ENCODE measurements around the gene RPL37.
A peak's percentile ranks its signal among the peaks of the same experiment; 100 is the strongest.
"Not testable (repeated sequence)": the region's sequence is repeated elsewhere in the genome, so short reads cannot be mapped to it uniquely, and the experiment has no call there.

RPL37 gene

GRCh38 chr5:40834849-40835787, at the start of gene RPL37:
TSS of gene RPL37 (minus strand) at chr5:40835222. CDS start at chr5:40835185, 37 bp downstream.
- peak; percentile 88 for DNase-seq

GRCh38 chr5:40883051-40883450, 48.0 kb upstream of the RPL37 start:
- not testable (repeated sequence) for DNase-seq

DNA sequence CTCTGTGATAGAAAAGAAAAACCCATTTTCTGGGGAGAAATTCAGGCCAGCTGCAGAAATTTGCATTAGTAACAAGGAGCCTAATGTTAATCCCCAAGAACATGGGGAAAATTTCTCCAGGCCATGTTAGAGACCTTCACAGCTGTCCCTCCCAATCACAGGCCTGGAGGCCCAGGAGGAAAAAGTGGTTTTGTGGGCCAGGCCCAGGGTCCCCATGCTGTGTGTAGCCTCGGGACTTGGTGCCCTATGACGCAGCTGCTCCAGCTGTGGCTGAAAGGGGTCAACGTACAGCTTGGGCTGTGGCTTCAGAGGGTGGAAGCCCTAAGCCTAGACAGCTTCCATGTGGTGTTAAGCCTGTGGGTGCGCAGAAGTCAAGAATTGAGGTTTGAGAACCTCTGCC, 47.3 kb upstream of the RPL37 start:
- no peak for DNase-seq

DNA sequence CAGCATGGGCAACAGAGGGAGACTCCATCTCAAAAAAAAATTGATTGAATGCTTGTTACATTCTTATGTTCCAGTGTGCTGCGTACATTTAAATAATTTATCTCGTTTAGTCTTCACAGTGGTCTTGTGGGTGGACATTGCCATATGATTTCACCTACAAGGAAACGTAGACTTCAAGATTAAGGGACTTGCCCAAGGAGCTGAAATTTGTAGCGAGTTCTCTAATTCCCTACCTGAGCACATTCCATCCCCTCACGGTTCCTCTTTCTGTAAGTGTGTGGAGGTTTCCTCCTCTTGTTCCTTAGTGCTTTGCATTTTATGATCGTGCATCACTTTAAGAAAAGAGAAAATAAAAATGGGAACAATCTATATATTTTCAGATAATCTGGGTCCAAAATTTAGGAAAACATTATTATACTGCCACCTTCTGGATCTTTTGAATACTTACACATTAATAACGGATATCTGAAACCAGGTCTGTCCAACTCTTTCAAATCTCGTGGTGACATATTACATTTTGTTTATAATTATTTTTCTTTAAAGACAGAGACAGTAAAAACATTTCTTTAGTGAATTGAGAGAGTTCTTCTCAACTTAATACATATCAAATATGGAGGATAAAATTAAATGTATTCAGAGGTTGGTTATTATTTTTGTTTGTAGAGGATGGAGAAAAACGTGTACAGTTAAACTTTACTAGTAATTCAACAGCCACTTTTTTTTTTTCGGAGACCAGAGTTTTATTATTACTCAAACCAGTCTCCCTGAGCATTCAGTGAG, 44.3 kb upstream of the RPL37 start:
- no peak for DNase-seq

DNA sequence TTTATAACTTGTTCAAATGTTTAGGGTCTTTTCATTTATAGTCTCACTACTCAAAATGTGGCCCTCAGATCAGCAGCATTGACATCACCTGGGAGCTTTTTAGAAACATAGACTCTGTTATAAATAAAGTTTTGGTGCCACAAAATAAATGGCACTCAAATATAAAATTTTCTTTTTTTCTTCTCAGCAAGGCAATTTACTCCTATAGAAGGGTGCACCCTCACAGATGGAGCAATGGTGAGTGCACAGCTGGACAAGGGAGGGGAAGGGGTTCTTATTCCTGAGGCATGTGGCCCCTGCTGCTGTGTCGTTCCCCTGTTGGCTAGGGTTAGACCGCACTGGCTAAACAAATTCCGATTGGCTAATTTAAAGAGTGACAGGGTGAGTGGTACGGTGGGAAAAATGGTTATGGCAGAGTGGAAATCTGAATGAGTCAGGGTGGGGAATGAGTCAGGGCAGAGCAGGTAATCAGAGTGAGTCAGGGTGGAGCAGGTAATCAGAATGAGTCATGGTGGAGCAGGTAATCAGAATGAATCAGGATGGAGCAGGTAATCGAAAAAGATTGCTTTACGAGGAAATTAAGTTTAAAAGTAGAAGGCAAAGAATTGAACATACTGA, 42.5 kb upstream of the RPL37 start:
- DNase-seq: no peak

DNA sequence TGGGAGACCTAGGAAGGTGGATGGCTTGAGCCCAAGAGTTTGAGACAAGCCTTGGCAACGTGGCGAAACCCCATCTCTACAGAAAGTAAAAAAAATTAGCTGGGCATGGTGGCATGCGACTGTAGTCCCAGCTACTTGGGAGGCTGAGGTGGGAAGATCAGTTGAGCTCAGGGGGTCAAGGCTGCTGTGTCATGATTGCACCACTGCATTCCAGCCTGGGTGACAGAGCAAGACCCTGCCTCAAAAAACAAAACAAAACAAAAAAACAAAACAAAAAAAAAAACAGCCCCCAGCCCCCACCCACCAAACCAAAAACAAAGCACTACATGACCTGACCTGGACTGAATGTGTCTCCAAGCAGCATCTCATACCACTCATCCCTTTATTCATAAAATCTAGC, 40.9 kb upstream of the RPL37 start:
- no peak for DNase-seq

- no peak for DNase-seq
These were observed 38.4 kb upstream of the RPL37 start for GRCh38 chr5:40873286-40873880.

GRCh38 chr5:40872253-40872652, 37.2 kb upstream of the RPL37 start:
- not testable (repeated sequence) for DNase-seq

DNA sequence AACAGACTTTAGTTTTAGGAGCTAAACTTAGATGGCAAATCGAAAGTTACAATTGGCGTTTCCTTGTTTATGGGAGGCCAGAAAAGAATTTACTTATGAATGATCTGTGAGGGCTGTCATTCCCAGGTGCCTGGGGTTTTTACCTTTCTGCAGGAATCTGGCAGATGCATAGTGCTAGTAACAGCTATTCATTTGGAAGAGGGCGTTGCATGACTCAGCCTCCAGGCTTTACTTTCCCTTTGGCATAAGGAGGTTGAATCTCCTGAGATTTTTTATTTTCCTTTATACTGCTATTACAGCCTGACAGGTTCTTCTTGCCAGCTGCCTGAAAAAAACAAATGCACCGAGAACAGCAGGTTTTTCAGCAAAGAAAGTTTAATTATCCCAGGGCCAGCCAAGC, 36.2 kb upstream of the RPL37 start:
- no peak for DNase-seq

DNA sequence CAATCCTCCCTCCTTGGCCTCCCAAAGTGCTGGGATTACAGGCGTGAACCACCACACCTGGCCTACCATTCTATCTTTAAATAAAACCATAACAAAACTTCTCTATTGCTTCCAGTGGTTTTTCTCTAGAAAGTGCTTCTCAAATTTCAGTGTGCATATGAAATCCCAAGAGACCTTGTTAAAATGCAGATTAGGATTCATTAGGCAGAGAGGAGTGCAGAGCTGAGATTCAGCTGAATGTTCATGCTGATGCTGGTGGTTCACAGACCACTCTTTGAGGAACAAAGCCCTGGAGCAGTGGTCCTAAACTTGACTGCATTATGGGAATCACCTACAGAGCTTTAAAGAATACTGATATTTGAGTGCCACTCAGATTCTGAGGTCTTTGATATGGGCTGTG, 34.4 kb upstream of the RPL37 start:
- DNase-seq: no peak

DNA sequence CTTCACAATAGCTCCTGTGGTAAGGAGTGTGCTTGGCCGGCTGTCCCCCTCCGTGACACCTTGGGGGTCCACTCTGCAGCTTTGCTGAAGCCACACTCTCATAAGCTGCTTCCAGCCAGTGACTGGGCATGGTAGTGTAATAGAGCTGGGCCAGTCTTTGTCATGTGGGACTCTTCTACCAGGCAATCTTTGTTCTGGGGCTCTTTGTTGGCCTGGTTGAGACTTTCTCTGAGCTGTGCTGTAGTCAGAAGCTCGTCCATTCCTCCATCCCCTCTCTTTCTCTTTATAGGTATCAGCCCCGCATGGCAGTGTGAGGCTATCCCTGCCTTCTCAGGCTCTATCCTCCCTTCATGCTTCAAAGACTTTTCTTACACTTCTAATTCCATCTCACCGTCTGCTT, 31.8 kb upstream of the RPL37 start:
- DNase-seq: no peak

DNA sequence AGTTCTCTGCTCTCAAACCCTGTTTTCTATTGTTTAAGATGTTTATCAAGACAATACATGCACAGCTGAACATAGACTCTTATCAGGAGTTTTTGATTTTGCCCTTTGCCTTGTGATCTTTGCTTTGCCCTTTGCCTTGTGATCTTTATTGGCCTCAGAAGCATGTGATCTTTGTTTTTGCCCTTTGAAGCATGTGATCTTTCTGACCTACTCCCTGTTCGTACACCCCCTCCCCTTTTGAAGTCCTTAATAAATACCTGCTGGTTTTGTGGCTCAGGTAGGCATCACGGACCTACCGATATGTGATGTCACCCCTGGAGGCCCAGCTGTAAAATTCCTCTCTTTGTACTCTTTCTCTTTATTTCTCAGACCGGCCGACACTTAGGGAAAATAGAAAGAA, 30.0 kb upstream of the RPL37 start:
- not testable (repeated sequence) for DNase-seq

DNA sequence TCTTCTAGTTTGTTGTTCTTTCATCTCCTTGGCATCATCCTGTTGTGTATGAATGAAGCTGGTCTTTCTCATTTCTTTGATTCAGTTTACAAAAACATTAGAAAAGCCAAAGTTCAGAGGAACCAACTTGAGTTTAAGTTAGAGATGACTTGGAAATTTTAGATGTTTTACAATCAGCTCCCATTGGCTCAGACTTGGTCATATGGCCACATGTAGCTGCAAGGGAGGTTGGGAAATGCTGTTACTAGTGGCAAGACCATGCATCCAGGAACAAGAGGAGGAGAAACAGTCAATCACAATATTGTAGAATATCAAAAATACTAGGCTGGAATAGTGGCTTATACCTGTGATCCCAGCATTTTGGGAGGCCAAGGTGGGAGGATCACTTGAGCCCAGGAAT, 25.7 kb upstream of the RPL37 start:
- no peak for DNase-seq

DNA sequence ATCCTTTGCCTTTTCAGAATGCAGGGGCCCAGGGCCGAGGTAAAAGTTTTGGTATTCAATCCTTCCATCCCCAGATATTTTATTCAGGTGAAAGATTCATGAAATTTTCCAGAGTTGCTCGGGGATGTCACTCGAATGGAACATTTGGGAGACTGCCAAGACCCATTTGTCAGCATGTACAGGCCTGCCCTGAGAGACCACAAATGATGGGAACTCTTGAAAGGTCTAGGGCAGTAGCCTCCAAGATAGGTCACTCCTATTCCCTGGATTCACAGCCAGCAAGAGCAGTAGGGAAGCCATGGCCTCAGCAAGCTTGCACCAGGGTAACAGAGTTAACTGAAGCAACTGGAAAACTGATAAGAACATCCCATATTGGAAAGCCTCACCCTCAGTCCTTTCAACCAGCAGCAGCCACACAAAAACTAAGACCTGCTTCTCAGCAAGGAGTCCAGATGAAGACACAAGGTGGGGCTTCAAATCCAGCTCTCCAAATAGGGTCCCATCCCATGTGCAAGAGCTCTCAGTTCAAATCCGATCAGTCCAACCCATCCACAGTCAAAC, 18.7 kb upstream of the RPL37 start:
- DNase-seq: no peak

- no peak for DNase-seq
These were observed 12.5 kb upstream of the RPL37 start for GRCh38 chr5:40847525-40847924.

DNA sequence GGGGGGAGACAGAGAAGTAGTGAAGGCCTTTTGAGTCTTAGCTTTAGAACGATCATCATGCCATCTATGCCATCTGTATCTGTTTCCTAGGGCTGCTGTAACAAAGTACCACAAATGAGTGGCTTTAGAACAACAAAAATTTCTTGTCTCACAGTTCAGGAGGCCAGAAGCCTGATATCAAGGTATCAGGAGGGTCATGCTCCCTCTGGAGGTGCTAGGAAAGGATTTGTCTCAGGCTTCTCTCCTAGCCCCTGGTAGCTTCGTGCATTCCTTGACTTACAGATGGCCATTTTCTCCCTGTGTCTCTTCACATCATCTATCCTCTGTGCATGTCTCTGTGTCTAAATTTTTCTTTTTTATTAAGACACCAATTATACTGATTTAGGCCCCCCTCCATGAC, 11.3 kb upstream of the RPL37 start:
- DNase-seq: no peak

GRCh38 chr5:40844565-40844964, 9.5 kb upstream of the RPL37 start:
- DNase-seq: no peak

GRCh38 chr5:40842351-40842750, 7.3 kb upstream of the RPL37 start:
- no peak for DNase-seq

- no peak for DNase-seq
These were observed 6.2 kb upstream of the RPL37 start, which contains the start of gene CARD6 for GRCh38 chr5:40841068-40841805. TSS of gene CARD6 (plus strand) at chr5:40841367. CDS start at chr5:40841383, 16 bp downstream.

DNA sequence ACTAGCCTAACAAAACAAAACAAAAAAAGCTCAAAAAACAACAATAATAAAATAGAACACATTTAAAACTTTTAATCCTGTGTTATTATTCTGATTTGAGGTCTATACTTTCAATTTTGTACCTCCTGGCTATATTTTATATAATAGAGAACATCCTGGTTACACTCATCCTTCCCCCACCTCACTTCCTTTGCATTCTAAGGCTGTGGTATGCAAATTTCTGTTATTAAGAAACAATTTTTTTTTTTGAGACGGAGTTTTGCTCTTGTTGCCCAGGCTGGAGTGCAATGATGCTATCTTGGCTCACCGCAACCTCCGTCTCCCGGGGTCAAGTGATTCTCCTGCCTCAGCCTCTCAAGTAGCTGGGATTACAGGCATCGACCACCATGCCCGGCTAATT, 3.1 kb upstream of the RPL37 start:
- DNase-seq: no peak

DNA sequence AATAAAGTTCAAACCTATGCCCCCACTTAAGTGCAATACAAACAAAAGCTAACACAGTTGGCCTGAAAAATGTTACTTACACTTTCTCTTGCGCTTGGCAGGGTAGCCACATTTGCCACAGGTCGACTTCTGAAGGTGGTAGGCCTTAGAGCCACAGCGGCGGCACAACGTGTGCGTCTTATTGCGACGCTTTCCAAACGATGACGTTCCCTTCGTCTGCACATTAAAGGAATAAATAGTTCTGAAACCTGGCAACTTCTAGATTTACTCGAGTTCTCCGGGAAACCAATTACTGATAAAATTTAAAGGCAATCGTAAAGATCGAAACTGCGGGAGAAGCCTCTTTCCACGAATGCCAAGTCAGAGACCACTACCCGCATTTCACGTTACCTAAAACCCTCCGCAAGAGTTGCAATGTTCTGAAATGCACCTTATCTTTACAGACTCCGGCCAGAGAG, 602 bp downstream of the RPL37 start:
- DNase-seq: peak; percentile 43

DNA sequence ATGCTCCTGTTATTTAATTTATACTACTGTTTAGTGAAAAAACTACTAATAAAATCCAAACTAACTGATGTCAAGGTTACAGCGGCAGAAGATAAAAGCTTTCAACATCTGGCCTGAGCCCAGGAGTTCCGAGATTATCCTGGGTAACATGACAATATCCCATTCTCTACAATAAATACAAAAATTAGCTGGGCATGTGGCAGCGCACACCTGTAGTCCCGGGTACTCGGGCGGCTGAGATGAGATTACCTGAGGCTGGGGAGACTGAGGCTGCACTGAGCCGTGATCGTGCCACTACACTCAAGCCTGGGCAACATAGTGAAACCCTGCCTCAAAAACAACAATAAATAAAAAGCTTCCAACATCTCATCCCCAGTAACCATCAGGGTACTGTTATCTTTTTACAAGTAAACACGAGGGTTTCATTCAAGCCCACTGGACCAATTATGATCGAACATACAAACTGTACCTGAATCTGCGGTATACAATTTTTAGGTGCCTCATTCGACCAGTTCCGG, 1.3 kb downstream of the RPL37 start:
- no peak for DNase-seq
